Activated B cell treated with CpG ODN at 0.5 μM for 24 hours (primary cell): ENCODE results near the gene CSRP2. TPM values are rescaled to one million over a fixed set of nuclear protein-coding genes. Genes with fewer than 3 reads are reported as not detected.

Source experiments
- ATAC-seq: fragments of 200-7000 bp; cut with Tn5 transposase; one replicate; pipeline ENCODE4 v1.10.0; 2021; ENCODE audit warnings: low read depth, mild to moderate bottlenecking, moderate library complexity
- CTCF ChIA-PET: fragments of 350-600 bp; sonication (Branson Sonifier 250); formaldehyde crosslinking; loops from one replicate; lab custom pipeline; 2021; ENCODE audit warnings: antibody characterized with exemption; lab: Charles Lee
- POLR2A ChIA-PET: fragments of 350-600 bp; sonication (Branson Sonifier 250); formaldehyde crosslinking; loops from one replicate; lab custom pipeline; 2021; ENCODE audit warnings: antibody characterized with exemption; lab: Charles Lee
- DNase-seq: peaks from one replicate; pipeline ENCODE4 v3.0.0; 2022
- H3K27ac Mint-ChIP-seq: one replicate; pipeline ENCODE4 v1.8.0; 2020; ENCODE audit warnings: mixed read lengths
- H3K27me3 Mint-ChIP-seq: one replicate; pipeline ENCODE4 v1.8.0; 2021; ENCODE audit warnings: mixed read lengths
- H3K36me3 Mint-ChIP-seq: one replicate; pipeline ENCODE4 v1.8.0; 2021; ENCODE audit warnings: low read depth, mixed read lengths
- H3K4me1 Mint-ChIP-seq: one replicate; pipeline ENCODE4 v1.8.0; 2021; ENCODE audit warnings: mixed read lengths
- H3K4me3 Mint-ChIP-seq: one replicate; pipeline ENCODE4 v1.8.0; 2020; ENCODE audit warnings: mild to moderate bottlenecking, mixed read lengths
- H3K9me3 Mint-ChIP-seq: one replicate; pipeline ENCODE4 v1.8.0; 2020; ENCODE audit warnings: mixed read lengths
- intact Hi-C: fragments of 100-400 bp; cut with micrococcal nuclease; formaldehyde crosslinking; loops from one replicate; pipeline ENCODE4 v1.15.1; 2024
- total RNA-seq: library from RNA; stranded (reverse); gene quantifications from 2 replicates; pipeline ENCODE4 v1.2.3, GENCODE V29; 2022
- TF ChIP-seq, protein P1 (sequence below): fragments of 200-600 bp; IDR thresholded peaks from one replicate; pipeline ENCODE4 v1.8.0; 2022; ENCODE audit warnings: antibody characterized with exemption, mild to moderate bottlenecking

Gene CSRP2
- total RNA-seq, 1 donor from 2014 or later: 1.6 TPM

DNA sequence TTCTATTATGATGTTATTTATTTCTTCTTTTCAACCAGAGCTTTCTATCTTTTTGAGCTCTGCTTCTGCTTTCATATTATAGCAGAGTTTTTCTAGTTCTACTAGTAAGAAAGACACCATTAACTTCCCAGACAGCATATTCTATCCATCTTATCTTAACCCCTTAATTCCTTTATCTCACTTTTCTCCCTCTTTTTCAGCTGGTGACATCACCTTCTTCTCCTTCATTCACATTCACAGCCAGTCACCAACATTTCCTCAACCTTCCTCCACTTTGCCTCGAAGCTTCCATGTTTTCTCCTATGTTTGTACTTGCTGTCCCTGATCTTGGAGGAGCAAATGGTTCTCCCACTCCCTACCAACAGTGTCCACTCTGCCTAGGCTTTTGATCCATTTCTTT, 3.5 kb upstream of the CSRP2 start:
- Mint-ChIP-seq H3K4me1 (peaks cover 16% of the 10 kb centered on the region), H3K36me3 (peaks cover 2% of the 10 kb centered on the region), H3K27ac (no peak overlapping the region), H3K9me3 (no peaks in the 10 kb centered on the region), H3K27me3 (peaks cover 47% of the 10 kb centered on the region), H3K4me3 (no peak overlapping the region)
- DNase-seq: no peak
- intact Hi-C loops: no loop called here
- ATAC-seq: no peak
- POLR2A ChIA-PET: no interaction called here
- CTCF ChIA-PET: no interaction called here
- TF ChIP-seq, protein P1, sequence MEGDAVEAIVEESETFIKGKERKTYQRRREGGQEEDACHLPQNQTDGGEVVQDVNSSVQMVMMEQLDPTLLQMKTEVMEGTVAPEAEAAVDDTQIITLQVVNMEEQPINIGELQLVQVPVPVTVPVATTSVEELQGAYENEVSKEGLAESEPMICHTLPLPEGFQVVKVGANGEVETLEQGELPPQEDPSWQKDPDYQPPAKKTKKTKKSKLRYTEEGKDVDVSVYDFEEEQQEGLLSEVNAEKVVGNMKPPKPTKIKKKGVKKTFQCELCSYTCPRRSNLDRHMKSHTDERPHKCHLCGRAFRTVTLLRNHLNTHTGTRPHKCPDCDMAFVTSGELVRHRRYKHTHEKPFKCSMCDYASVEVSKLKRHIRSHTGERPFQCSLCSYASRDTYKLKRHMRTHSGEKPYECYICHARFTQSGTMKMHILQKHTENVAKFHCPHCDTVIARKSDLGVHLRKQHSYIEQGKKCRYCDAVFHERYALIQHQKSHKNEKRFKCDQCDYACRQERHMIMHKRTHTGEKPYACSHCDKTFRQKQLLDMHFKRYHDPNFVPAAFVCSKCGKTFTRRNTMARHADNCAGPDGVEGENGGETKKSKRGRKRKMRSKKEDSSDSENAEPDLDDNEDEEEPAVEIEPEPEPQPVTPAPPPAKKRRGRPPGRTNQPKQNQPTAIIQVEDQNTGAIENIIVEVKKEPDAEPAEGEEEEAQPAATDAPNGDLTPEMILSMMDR: no peak

DNA sequence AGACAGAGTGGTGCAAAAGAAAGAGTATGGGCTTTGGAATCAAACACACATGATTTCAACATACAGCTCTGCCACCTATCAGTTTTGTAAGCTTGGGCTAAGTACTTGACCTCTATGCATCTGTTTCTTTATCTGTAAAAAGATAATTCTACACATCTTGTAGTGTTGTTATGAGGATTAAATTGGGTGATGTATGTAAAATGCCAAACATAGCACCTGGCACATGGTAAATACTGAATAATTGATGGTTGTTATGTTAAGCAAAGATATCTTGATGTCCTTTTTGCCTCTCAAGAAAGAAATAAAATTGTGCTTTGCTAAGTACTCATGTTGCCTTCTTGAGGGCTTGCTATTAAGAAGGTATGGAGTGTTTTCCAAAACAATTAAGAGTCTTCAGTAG, 2.3 kb upstream of the CSRP2 start:
- intact Hi-C loops: no loop called here
- peaks cover 16% of the 10 kb centered on the region for H3K4me1 Mint-ChIP-seq
- H3K27ac Mint-ChIP-seq: no peak overlapping the region
- H3K27me3 Mint-ChIP-seq: peaks cover 52% of the 10 kb centered on the region
- ATAC-seq (no peak), DNase-seq (no peak)
- H3K4me3 Mint-ChIP-seq: no peak overlapping the region
- ChIA-PET CTCF (no interaction called here), POLR2A (no interaction called here)
- H3K36me3 Mint-ChIP-seq: peaks cover 2% of the 10 kb centered on the region
- H3K9me3 Mint-ChIP-seq: no peaks in the 10 kb centered on the region
- TF ChIP-seq, protein P1: no peak

DNA sequence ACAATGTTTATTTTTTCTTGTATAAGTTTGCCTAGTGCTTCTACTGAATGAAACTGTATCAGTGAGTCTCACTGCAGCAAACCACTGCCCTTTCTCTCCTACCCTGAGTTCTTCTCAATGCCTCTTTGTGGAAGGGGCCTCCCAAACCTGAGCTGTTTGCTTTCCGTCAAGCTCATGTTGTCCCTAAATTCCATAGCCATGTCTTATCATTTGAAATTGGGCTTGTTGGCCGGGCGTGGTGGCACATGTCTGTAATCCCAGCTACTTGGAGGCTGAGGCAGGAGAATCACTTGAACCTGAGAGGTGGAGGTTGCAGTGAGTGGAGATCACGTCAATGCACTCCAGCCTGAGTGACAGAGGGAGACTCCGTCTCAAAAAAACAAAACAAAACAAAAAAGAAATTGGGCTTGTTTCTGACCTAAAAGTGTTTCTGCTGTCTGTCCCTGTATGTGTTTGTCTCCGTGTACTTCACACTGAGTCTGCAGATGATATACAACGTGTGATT, 1.8 kb upstream of the CSRP2 start:
- Mint-ChIP-seq H3K9me3 (no peaks in the 10 kb centered on the region), H3K36me3 (peaks cover 2% of the 10 kb centered on the region), H3K4me3 (peak overlapping the region; percentile 12), H3K4me1 (peaks cover 16% of the 10 kb centered on the region), H3K27ac (no peak overlapping the region), H3K27me3 (peaks cover 50% of the 10 kb centered on the region)
- TF ChIP-seq, protein P1: no peak
- ATAC-seq: no peak
- DNase-seq: no peak
- POLR2A ChIA-PET: no interaction called here
- intact Hi-C loops: no loop called here
- CTCF ChIA-PET: no interaction called here

DNA sequence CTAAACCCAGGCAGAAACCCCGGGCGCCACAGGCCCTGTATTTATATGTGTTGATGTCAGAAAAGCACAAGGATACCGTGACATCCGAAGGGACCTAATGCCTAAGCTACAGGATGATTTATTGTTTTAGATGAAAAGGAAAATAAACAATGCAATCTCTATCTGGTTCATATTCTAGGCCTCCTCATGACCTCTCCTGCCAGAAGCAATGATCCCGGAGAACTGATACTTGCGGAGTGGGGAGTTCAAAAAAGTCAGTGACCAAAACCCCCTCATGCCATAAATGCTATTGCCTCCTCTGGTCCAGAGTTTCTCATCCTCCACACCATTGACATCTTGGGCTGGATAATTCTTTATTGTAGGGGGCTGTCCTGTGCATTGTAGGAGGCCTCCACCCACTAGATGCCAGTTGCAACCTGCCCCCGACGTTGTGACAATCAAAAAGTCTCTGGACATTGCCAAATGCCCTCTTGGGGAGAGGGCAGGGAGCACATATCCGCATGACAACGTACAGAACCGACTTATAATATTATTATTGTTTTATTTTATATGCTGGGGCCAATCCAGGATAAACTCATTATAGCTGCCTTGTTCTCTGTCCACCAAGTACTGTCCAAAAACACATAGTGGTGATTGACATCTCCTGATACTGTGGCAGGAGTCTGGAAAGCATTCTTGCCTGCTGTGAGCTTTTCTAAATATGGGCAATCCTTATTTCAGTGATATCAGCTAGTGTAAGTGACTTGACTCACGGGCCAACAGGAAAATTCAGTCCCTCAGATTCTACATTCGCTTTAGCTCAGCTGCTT, 1.1 kb upstream of the CSRP2 start:
- intact Hi-C loops: loop anchor here (5.0 kb wide), 1 partner anchor 118 kb away; the partner anchor contains the start of gene ZDHHC17
- Mint-ChIP-seq H3K4me3 (peak overlapping the region; percentile 83), H3K27me3 (peaks cover 53% of the 10 kb centered on the region), H3K9me3 (no peaks in the 10 kb centered on the region), H3K27ac (no peak overlapping the region), H3K36me3 (peaks cover 2% of the 10 kb centered on the region), H3K4me1 (peaks cover 16% of the 10 kb centered on the region)
- TF ChIP-seq, protein P1: no peak
- DNase-seq: no peak
- ATAC-seq: no peak
- CTCF ChIA-PET: no interaction called here
- POLR2A ChIA-PET: no interaction called here

DNA sequence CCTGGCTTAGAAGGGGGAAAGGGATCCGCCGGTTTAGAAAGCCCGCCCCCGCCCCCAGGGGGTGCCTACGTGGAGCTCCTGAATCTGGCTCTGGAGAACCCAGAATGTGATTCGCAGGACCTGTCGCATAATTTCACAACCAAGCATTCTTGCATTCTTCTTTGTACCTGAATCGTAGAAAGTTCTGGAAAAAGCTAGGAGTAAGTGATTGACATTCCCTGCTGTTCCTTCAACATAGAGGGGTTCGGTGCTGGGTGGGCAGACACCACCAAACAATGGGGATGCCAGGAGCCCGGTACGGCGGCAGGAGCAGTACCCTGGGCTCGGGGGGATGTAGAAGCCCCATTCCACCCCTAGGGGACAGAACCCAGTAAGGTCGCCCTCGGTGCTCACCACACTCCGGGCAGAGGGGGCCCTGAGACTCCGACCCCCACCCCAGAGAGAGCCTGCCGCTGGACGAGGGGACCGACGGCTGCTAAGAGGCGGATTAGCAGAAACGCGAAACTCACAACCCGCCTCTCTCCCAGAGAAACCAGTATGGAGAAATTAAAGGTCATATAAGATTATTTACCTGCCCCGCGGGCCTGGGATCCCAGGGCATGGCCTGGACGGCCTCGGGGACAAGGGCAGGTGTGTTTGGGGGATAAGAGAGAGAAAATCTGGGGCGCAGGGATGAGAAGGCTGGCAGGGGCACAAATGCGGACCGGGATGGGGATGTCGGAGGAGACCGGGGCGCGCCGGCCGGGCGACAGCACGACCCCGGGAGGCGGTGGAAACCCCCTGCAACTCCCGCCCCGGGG, 520 bp downstream of the CSRP2 start:
- peaks cover 16% of the 10 kb centered on the region for H3K4me1 Mint-ChIP-seq
- DNase-seq (no peak), ATAC-seq (peak; percentile 71)
- H3K27ac Mint-ChIP-seq: no peak overlapping the region
- intact Hi-C loops: loop anchor here (5.0 kb wide), 1 partner anchor 116 kb away; the partner anchor contains the start of gene ZDHHC17
- H3K4me3 Mint-ChIP-seq: peak overlapping the region; percentile 95
- ChIA-PET POLR2A (no interaction called here), CTCF (no interaction called here)
- peaks cover 2% of the 10 kb centered on the region for H3K36me3 Mint-ChIP-seq
- TF ChIP-seq, protein P1: no peak
- no peaks in the 10 kb centered on the region for H3K9me3 Mint-ChIP-seq
- H3K27me3 Mint-ChIP-seq: peaks cover 51% of the 10 kb centered on the region
